K562 (cell line): Measurements from ENCODE around the gene ATG13. TPM values are rescaled to one million over a fixed set of nuclear protein-coding genes. Genes with fewer than 3 reads are reported as not detected.

Source experiments
- ATAC-seq: fragments of 200-7000 bp; cut with Tn5 transposase; 3 replicates; pipeline ENCODE4 v1.9.1; 2020; ENCODE audit warnings: moderate library complexity
- BruUV-seq: library from RNA; stranded (reverse); fragments of 400-500 nt; replicated peaks from 2 replicates; lab custom pipeline; 2021; lab: Mats Ljungman, UMichigan
- CTCF ChIA-PET: fragments of 300-600 bp; formaldehyde crosslinking; extraction: SDS; loops from one replicate; lab custom pipeline; 2021; ENCODE audit warnings: low intra/inter-chr PET ratio; lab: Yijun Ruan, JAX
- POLR2A ChIA-PET: fragments of 300-600, 350-650 bp; sonication (Branson Sonifier 250); formaldehyde crosslinking; extraction: SDS; loops from one replicate; lab custom pipeline; 2021; ENCODE audit warnings: antibody characterized with exemption, inconsistent platforms; lab: Yijun Ruan, JAX
- DNase-seq, 4 experiments: peaks; one replicate each; pipeline versions ENCODE4 v3.0.0 to v3.0.0-alpha.2; 2011 to 2018; ENCODE audit warnings: low spot score in 3 of 4, mixed read lengths in 3 of 4; ENCODE audit errors: extremely low read depth in 1 of 4
- FAIRE-seq: peaks from 2 replicates; lab custom pipeline; 2011; peaks lifted over from hg19 to GRCh38; lab: Jason Lieb, UNC
- H2AFZ ChIP-seq: 2 replicates; pipeline ENCODE4 v1.6.0; 2011; ENCODE audit warnings: low read depth, low read length, control low read depth, inconsistent platforms
- H3K27ac ChIP-seq: fragments of 200-600 bp; 3 replicates; pipeline ENCODE4 v1.8.0; 2011; ENCODE audit warnings: low read depth, mild to moderate bottlenecking, control low read depth, inconsistent platforms, low read length, moderate library complexity, mixed read lengths; ENCODE audit errors: extremely low read depth
- H3K27me3 ChIP-seq, 2 experiments: fragments of 300-600 bp in 1 of 2; 2 replicates in 1 of 2; 3 replicates in 1 of 2; pipeline versions ENCODE4 v1.6.0 to v1.8.0; 2011; ENCODE audit warnings: inconsistent platforms in 2 of 2, low read length in 2 of 2, mild to moderate bottlenecking in 1 of 2, mixed read lengths in 1 of 2, moderate library complexity in 1 of 2; ENCODE audit not compliant: control insufficient read depth in 2 of 2, insufficient read depth in 2 of 2
- H3K36me3 ChIP-seq: fragments of 300-600 bp; 3 replicates; pipeline ENCODE4 v1.8.0; 2011; ENCODE audit warnings: mild to moderate bottlenecking, low read length, inconsistent platforms; ENCODE audit not compliant: control insufficient read depth, insufficient read depth
- H3K4me1 ChIP-seq, 2 experiments: fragments of 200-600 bp in 1 of 2; replicated peaks in 1 of 2; 2 replicates in 1 of 2; 3 replicates in 1 of 2; pipeline versions ENCODE4 v1.5.1 to v1.8.0; 2011; ENCODE audit warnings: inconsistent platforms in 2 of 2, low read length in 2 of 2, mild to moderate bottlenecking in 1 of 2, mixed read lengths in 1 of 2, moderate library complexity in 1 of 2; ENCODE audit not compliant: control insufficient read depth in 2 of 2, insufficient read depth in 2 of 2
- H3K4me2 ChIP-seq: 2 replicates; pipeline ENCODE4 v1.6.1; 2011; ENCODE audit warnings: low read length, control low read depth, inconsistent platforms, mixed read lengths; ENCODE audit not compliant: insufficient read depth
- H3K4me3 ChIP-seq: fragments of 200-600 bp; sonication (generic), shearing (Covaris generic); 2 replicates; pipeline ENCODE4 v1.5.1; 2016; ENCODE audit warnings: control low read depth, inconsistent platforms
- H3K79me2 ChIP-seq: fragments of 200-600 bp; 3 replicates; pipeline ENCODE4 v1.8.0; 2011; ENCODE audit warnings: low read length, inconsistent platforms; ENCODE audit not compliant: control insufficient read depth, insufficient read depth
- H3K9ac ChIP-seq, 2 experiments: 2 replicates each; pipeline versions ENCODE4 v1.6.0 to v1.6.1; 2011; ENCODE audit warnings: low read depth in 2 of 2, low read length in 2 of 2, control low read depth in 1 of 2, inconsistent platforms in 1 of 2, mild to moderate bottlenecking in 1 of 2, mixed read lengths in 1 of 2; ENCODE audit not compliant: insufficient read depth in 1 of 2
- H3K9me1 ChIP-seq: one replicate; pipeline ENCODE4 v1.6.0; 2011; ENCODE audit warnings: inconsistent platforms, mild to moderate bottlenecking, low read length, moderate library complexity; ENCODE audit not compliant: control insufficient read depth, insufficient read depth
- H3K9me3 ChIP-seq: replicated peaks from 2 replicates; pipeline ENCODE4 v1.5.1; 2011; ENCODE audit warnings: low read depth, low read length, inconsistent platforms; ENCODE audit not compliant: control insufficient read depth, insufficient read depth
- H4K20me1 ChIP-seq: replicated peaks from 2 replicates; pipeline ENCODE4 v1.6.1; 2011; ENCODE audit warnings: low read length, inconsistent platforms, mixed read lengths; ENCODE audit not compliant: control insufficient read depth, insufficient read depth
- ADNP ChIP-seq: fragments of 200-800 bp; sonication (Bioruptor generic); IDR thresholded peaks from 2 replicates; pipeline ENCODE4 v1.6.1; 2016; ENCODE audit warnings: missing genetic modification characterization, missing compliant biosample characterization
- ARNT ChIP-seq, 2 experiments: fragments of 450-650 bp; IDR thresholded peaks; 2 replicates each; pipeline ENCODE4 v1.6.1; 2016; ENCODE audit warnings: mild to moderate bottlenecking in 1 of 2
- CHCHD3 ChIP-seq: fragments of 250-450 bp; sonication (Bioruptor Pico); IDR thresholded peaks from 2 replicates; pipeline ENCODE4 v2.1.2; 2022; ENCODE audit warnings: mild to moderate bottlenecking
- ETV1 ChIP-seq: fragments of 450-650 bp; conservative IDR thresholded peaks from 2 replicates; pipeline ENCODE4 v1.6.1; 2016; ENCODE audit warnings: missing genetic modification characterization, control low read depth, low read depth, missing compliant biosample characterization
- LEF1 ChIP-seq: fragments of 450-650 bp; IDR thresholded peaks from 2 replicates; pipeline ENCODE4 v1.6.1; 2016; ENCODE audit warnings: mild to moderate bottlenecking
- MEIS2 ChIP-seq: fragments of 450-650 bp; IDR thresholded peaks from 2 replicates; pipeline ENCODE4 v1.6.1; 2014; ENCODE audit warnings: mild to moderate bottlenecking; ENCODE audit not compliant: partially characterized antibody
- NR2F6 ChIP-seq: fragments of 450-650 bp; formaldehyde crosslinking; IDR thresholded peaks from 2 replicates; pipeline ENCODE4 v1.4.0; 2020; ENCODE audit warnings: mild to moderate bottlenecking
- SMARCC2 ChIP-seq: fragments of 450-650 bp; IDR thresholded peaks from 2 replicates; pipeline ENCODE4 v1.6.1; 2017; ENCODE audit warnings: antibody characterized with exemption, moderate library complexity, mild to moderate bottlenecking, low read depth
- TGIF2 ChIP-seq: sonication (generic); formaldehyde crosslinking; IDR thresholded peaks from 2 replicates; pipeline ENCODE4 v1.8.1; 2022; ENCODE audit warnings: mild to moderate bottlenecking, missing genetic modification reagents, moderate library complexity
- TSC22D4 ChIP-seq: fragments of 450-650 bp; IDR thresholded peaks from 2 replicates; pipeline ENCODE4 v1.6.1; 2016; ENCODE audit warnings: missing genetic modification characterization, missing biosample characterization, control low read depth
- ZNF140 ChIP-seq: fragments of 250-450 bp; sonication (Bioruptor Pico); IDR thresholded peaks from 2 replicates; pipeline ENCODE4 v1.8.0; 2021; ENCODE audit warnings: moderate library complexity, mild to moderate bottlenecking, inconsistent platforms
- ZNF311 ChIP-seq: fragments of 250-450 bp; sonication (Bioruptor Pico); IDR thresholded peaks from 2 replicates; pipeline ENCODE4 v1.4.0; 2020; ENCODE audit warnings: mild to moderate bottlenecking, moderate library complexity
- ZNF445 ChIP-seq: fragments of 250-450 bp; sonication (Bioruptor Pico); IDR thresholded peaks from 2 replicates; pipeline ENCODE4 v1.4.0; 2020; ENCODE audit warnings: low read depth, mild to moderate bottlenecking, moderate library complexity
- ZNF551 ChIP-seq: fragments of 250-450 bp; sonication (Bioruptor Pico); IDR thresholded peaks from 2 replicates; pipeline ENCODE4 v1.5.0; 2021; ENCODE audit warnings: mild to moderate bottlenecking, moderate library complexity
- WGBS: fragments of 100-300 bp; shearing (Covaris generic); methylation state at CpG from one replicate; pipeline ENCODE4 v1.1.6; 2016; ENCODE audit warnings: low coverage, mixed read lengths; ENCODE audit not compliant: insufficient coverage; ENCODE audit errors: missing lambda C conversion rate; 5-methylcytosine and 5-hydroxymethylcytosine counted together
- in situ Hi-C: fragments of 300-500 bp; cut with MboI; formaldehyde crosslinking; loops from 4 replicates; pipeline ENCODE4 v1.15.0; 2018; ENCODE audit warnings: inconsistent platforms, mixed read lengths
- intact Hi-C: fragments of 100-400 bp; cut with micrococcal nuclease; formaldehyde crosslinking; loops from 2 replicates; pipeline ENCODE4 v1.14.2; 2022
- polyA plus RNA-seq, 8 experiments: library from polyadenylated mRNA; depleted of rRNA in 4 of 8; stranded (reverse) in 5 of 8; unstranded in 3 of 8; fragments of >200 nt; fragmentation: Nextera tagmentation in 2 of 8; fragmentation: Illumina TruSeq in 1 of 8; extraction: Ambion mirVana in 2 of 8; extraction: Trizol in 1 of 8; gene quantifications; 2 replicates each; pipeline versions ENCODE4 v1.2.1 to v1.2.3, GENCODE V29; 2011 to 2014; ENCODE audit warnings: inconsistent platforms in 1 of 8, missing spikeins in 1 of 8
- total RNA-seq, 7 experiments: library from RNA; depleted of rRNA in 6 of 7; stranded (reverse); fragments of >200 nt in 6 of 7; fragmentation: Illumina TruSeq in 2 of 7; extraction: Trizol in 2 of 7; gene quantifications; 2 replicates each; pipeline versions ENCODE4 v1.2.1 to v1.2.3, GENCODE V29; 2011 to 2021; ENCODE audit warnings: low replicate concordance in 1 of 7

Gene ATG13
- total and polyA plus RNA-seq, 9 of the 15 experiments (the other 6 are each of a cell fraction or from before 2014, with no cell fraction given) = 13.1 to 61.5 (median 36.5) TPM

DNA sequence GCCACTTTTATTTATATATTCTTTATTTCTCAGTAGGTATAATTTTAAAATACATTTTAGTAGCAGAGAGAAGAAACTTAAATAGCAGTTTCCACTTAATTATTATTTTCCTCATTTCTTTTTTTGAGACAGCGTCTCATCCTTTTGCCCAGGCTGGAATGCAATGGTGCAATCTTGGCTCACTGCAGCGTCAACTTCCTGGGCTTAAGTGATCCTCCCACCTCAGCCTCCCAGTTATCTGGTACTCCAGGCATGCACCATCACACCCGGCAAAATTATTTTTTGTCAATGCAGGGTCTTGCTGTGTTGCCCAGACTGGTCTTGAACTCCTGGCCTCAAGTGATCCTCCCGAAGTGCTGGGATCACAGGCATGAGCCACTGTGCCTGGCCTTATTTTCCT, 38.3 kb downstream of the ATG13 start:
- ATAC-seq (no peak), DNase-seq (no peak), FAIRE-seq (no peak)
- H3K9me3 ChIP-seq = no peaks in the 10 kb centered on the region
- intact Hi-C loops = no loop called here
- H3K9ac ChIP-seq = no peak overlapping the region
- H3K79me2 ChIP-seq = no peaks in the 10 kb centered on the region
- H3K36me3 ChIP-seq = peaks cover 68% of the 10 kb centered on the region; the same call in 2 of the 3 replicates
- H2AFZ ChIP-seq = no peak overlapping the region
- TF ChIP-seq ETV1 (tag) (no peak), TSC22D4 (tag) (no peak), ADNP (tag) (no peak), SMARCC2 (no peak), CHCHD3 (CRISPR knock-in tag) (no peak), LEF1 (no peak), MEIS2 (no peak), NR2F6 (CRISPR knock-in tag) (no peak), ZNF445 (no peak), ZNF311 (CRISPR knock-in tag) (no peak), ZNF140 (CRISPR knock-in tag) (no peak), TGIF2 (CRISPR knock-in tag) (no peak), ARNT (IDR thresholded peaks at IDR 0.05) (no peak), ZNF551 (CRISPR knock-in tag) (no peak)
- CTCF ChIA-PET = no interaction called here
- POLR2A ChIA-PET = interaction anchor here (0.7 kb wide), 1 partner anchor 22 kb away, joined by 3 read pairs; no protein-coding TSS in a partner anchor
- in situ Hi-C loops = no loop called here
- H3K4me1 ChIP-seq = no peaks in the 10 kb centered on the region
- no TSS peak for BruUV-seq
- WGBS = 39% methylated on average over 4 of the region's 4 CpGs
- H3K4me3 ChIP-seq = no peak overlapping the region
- no peaks in the 10 kb centered on the region for H3K9me1 ChIP-seq
- no peaks in the 10 kb centered on the region for H3K27me3 ChIP-seq
- H4K20me1 ChIP-seq = no peaks in the 10 kb centered on the region
- no peak overlapping the region for H3K27ac ChIP-seq
- no peak overlapping the region for H3K4me2 ChIP-seq
